Trophoblast cell (in vitro differentiated cells and primary cell): ENCODE measurements around the gene GOLGA1.
A peak's percentile ranks its signal among the peaks of the same experiment; 100 is the strongest.

Source experiments
- DNase-seq, 2 donors: peaks; one replicate each; pipeline ENCODE4 v3.0.0-alpha.2; 2016
- H2AFZ ChIP-seq: 2 replicates; pipeline ENCODE4 v1.6.1; 2013; ENCODE audit warnings: low read length, moderate library complexity, mild to moderate bottlenecking; ENCODE audit not compliant: insufficient read depth, poor library complexity
- H2AK5ac ChIP-seq: 2 replicates; pipeline ENCODE4 v1.6.1; 2013; ENCODE audit warnings: mild to moderate bottlenecking, low read length
- H2BK120ac ChIP-seq: 2 replicates; pipeline ENCODE4 v1.6.1; 2013; ENCODE audit warnings: low read length, mild to moderate bottlenecking, moderate library complexity; ENCODE audit not compliant: insufficient read depth, poor library complexity
- H2BK12ac ChIP-seq: 2 replicates; pipeline ENCODE4 v1.6.1; 2013; ENCODE audit warnings: mild to moderate bottlenecking, low read length, moderate library complexity
- H2BK5ac ChIP-seq: 2 replicates; pipeline ENCODE4 v1.6.1; 2013; ENCODE audit warnings: low read length, low read depth, moderate library complexity, mild to moderate bottlenecking; ENCODE audit not compliant: poor library complexity
- H3K14ac ChIP-seq: 2 replicates; pipeline ENCODE4 v1.6.1; 2013; ENCODE audit warnings: mild to moderate bottlenecking, low read length
- H3K18ac ChIP-seq: 2 replicates; pipeline ENCODE4 v1.6.1; 2013; ENCODE audit warnings: mild to moderate bottlenecking, low read length
- H3K23ac ChIP-seq: 2 replicates; pipeline ENCODE4 v1.6.1; 2013; ENCODE audit warnings: low read length
- H3K27ac ChIP-seq: 2 replicates; pipeline ENCODE4 v1.5.1; 2013; ENCODE audit warnings: low read depth, mild to moderate bottlenecking, inconsistent platforms, low read length, moderate library complexity
- H3K27me3 ChIP-seq: 2 replicates; pipeline ENCODE4 v1.6.1; 2013; ENCODE audit warnings: inconsistent platforms, mild to moderate bottlenecking, low read length, moderate library complexity; ENCODE audit not compliant: insufficient read depth
- H3K36me3 ChIP-seq, 2 experiments: 1 replicate in 1 of 2; 2 replicates in 1 of 2; pipeline ENCODE4 v1.6.1; 2013; ENCODE audit warnings: low read length in 2 of 2, mild to moderate bottlenecking in 2 of 2, moderate library complexity in 1 of 2; ENCODE audit not compliant: insufficient read depth in 2 of 2, control insufficient read depth in 1 of 2
- H3K4ac ChIP-seq: 2 replicates; pipeline ENCODE4 v1.6.1; 2013; ENCODE audit warnings: low read depth, mild to moderate bottlenecking, low read length, moderate library complexity
- H3K4me1 ChIP-seq, 2 experiments: 1 replicate in 1 of 2; 2 replicates in 1 of 2; pipeline ENCODE4 v1.6.1; 2013; ENCODE audit warnings: low read length in 2 of 2, mild to moderate bottlenecking in 2 of 2, moderate library complexity in 1 of 2; ENCODE audit not compliant: insufficient read depth in 2 of 2, control insufficient read depth in 1 of 2
- H3K4me2 ChIP-seq: 2 replicates; pipeline ENCODE4 v1.6.1; 2013; ENCODE audit warnings: inconsistent platforms, mild to moderate bottlenecking, low read length, moderate library complexity
- H3K4me3 ChIP-seq: 2 replicates; pipeline ENCODE4 v1.5.1; 2013; ENCODE audit warnings: mild to moderate bottlenecking, low read depth, low read length, inconsistent platforms
- H3K79me1 ChIP-seq: one replicate; pipeline ENCODE4 v1.6.1; 2013; ENCODE audit warnings: low read length
- H3K79me2 ChIP-seq: 2 replicates; pipeline ENCODE4 v1.6.1; 2013; ENCODE audit warnings: low read length, mild to moderate bottlenecking; ENCODE audit not compliant: control insufficient read depth, insufficient read depth, poor library complexity
- H3K9ac ChIP-seq: 2 replicates; pipeline ENCODE4 v1.6.1; 2013; ENCODE audit warnings: mild to moderate bottlenecking, low read length
- H3K9me3 ChIP-seq: 2 replicates; pipeline ENCODE4 v1.6.1; 2013; ENCODE audit warnings: low read depth, mild to moderate bottlenecking, control low read depth, inconsistent platforms, low read length; ENCODE audit not compliant: insufficient read depth
- H4K12ac ChIP-seq: 2 replicates; pipeline ENCODE4 v1.6.1; 2013; ENCODE audit warnings: low read depth, mild to moderate bottlenecking, low read length, moderate library complexity
- H4K8ac ChIP-seq: 2 replicates; pipeline ENCODE4 v1.6.1; 2013; ENCODE audit warnings: low read depth, mild to moderate bottlenecking, low read length, moderate library complexity
- H4K91ac ChIP-seq: one replicate; pipeline ENCODE4 v1.6.1; 2013; ENCODE audit warnings: low read depth, mild to moderate bottlenecking, low read length, moderate library complexity
- WGBS: extraction: QIAGEN DNeasy Blood & Tissue Kit; methylation state at CpG from one replicate; pipeline ENCODE4 v1.1.7; 2013; ENCODE audit warnings: missing lambda C conversion rate; ENCODE audit not compliant: insufficient read length, insufficient coverage; ENCODE audit errors: extremely low coverage; 5-methylcytosine and 5-hydroxymethylcytosine counted together

Gene GOLGA1

GRCh38 chr9:124939944-124940343, 939 bp downstream of the GOLGA1 start:
- DNase-seq, result no peak
- Histone ChIP-seq H3K4me3 (no peak overlapping the region), H2BK120ac (no peak overlapping the region), H2AFZ (no peak overlapping the region), H3K4me2 (peak overlapping the region; percentile 88), H2BK12ac (no peak overlapping the region), H2BK5ac (no peak overlapping the region), H3K79me1 (peaks cover 10% of the 10 kb centered on the region), H3K4me1 (peaks cover 0 to 5% of the 10 kb centered on the region in 2 experiments), H3K9ac (no peak overlapping the region), H4K12ac (no peak overlapping the region), H4K8ac (no peak overlapping the region), H3K79me2 (peaks cover 8% of the 10 kb centered on the region), H3K9me3 (no peaks in the 10 kb centered on the region), H3K14ac (no peak overlapping the region), H3K27ac (no peak overlapping the region), H3K18ac (no peak overlapping the region), H3K27me3 (no peaks in the 10 kb centered on the region), H3K4ac (no peak overlapping the region), H2AK5ac (no peak overlapping the region), H3K36me3 (peaks cover 0 to 3% of the 10 kb centered on the region in 2 experiments), H4K91ac (no peak overlapping the region), H3K23ac (no peak overlapping the region)

- no peak overlapping the region for H3K27ac ChIP-seq
- H3K9ac ChIP-seq, result no peak overlapping the region
- no peaks in the 10 kb centered on the region for H3K79me1 ChIP-seq
- peaks cover 3 to 7% of the 10 kb centered on the region in 2 experiments for H3K36me3 ChIP-seq
- H2AK5ac ChIP-seq, result no peak overlapping the region
- no peak overlapping the region for H3K4me3 ChIP-seq
- no peak overlapping the region for H3K18ac ChIP-seq
- no peak overlapping the region for H3K4ac ChIP-seq
- no peak overlapping the region for H3K4me2 ChIP-seq
- DNase-seq, result no peak
- no peak overlapping the region for H4K8ac ChIP-seq
- H3K4me1 ChIP-seq, result no peaks in the 10 kb centered on the region
- H2BK5ac ChIP-seq, result no peak overlapping the region
- no peak overlapping the region for H2BK120ac ChIP-seq
- no peaks in the 10 kb centered on the region for H3K9me3 ChIP-seq
- H2BK12ac ChIP-seq, result no peak overlapping the region
- no peak overlapping the region for H3K14ac ChIP-seq
- H3K27me3 ChIP-seq, result no peaks in the 10 kb centered on the region
- H4K12ac ChIP-seq, result no peak overlapping the region
- H3K23ac ChIP-seq, result peak overlapping the region; percentile 83
- H3K79me2 ChIP-seq, result no peaks in the 10 kb centered on the region
- no peak overlapping the region for H2AFZ ChIP-seq
- no peak overlapping the region for H4K91ac ChIP-seq
Measured at GRCh38 chr9:124934290-124934689, 6.6 kb downstream of the GOLGA1 start.

GRCh38 chr9:124932333-124932732, 8.6 kb downstream of the GOLGA1 start:
- Histone ChIP-seq H2AFZ (no peak overlapping the region), H3K27me3 (no peaks in the 10 kb centered on the region), H2BK120ac (no peak overlapping the region), H4K12ac (no peak overlapping the region), H3K23ac (peak overlapping the region; percentile 61), H3K4me3 (no peak overlapping the region), H4K91ac (no peak overlapping the region), H4K8ac (no peak overlapping the region), H3K9me3 (no peaks in the 10 kb centered on the region), H2BK12ac (no peak overlapping the region), H3K36me3 (peaks cover 0 to 9% of the 10 kb centered on the region in 2 experiments), H3K4ac (no peak overlapping the region), H3K14ac (no peak overlapping the region), H3K27ac (no peak overlapping the region), H3K9ac (no peak overlapping the region), H2BK5ac (no peak overlapping the region), H3K4me1 (no peaks in the 10 kb centered on the region), H3K79me2 (no peaks in the 10 kb centered on the region), H3K4me2 (no peak overlapping the region), H3K18ac (no peak overlapping the region), H2AK5ac (no peak overlapping the region), H3K79me1 (no peaks in the 10 kb centered on the region)
- no CpG with 5 or more reads among the region's 1 CpG for WGBS
- DNase-seq, result no peak

GRCh38 chr9:124929464-124929863, 11.4 kb downstream of the GOLGA1 start:
- H3K27me3 ChIP-seq, result no peaks in the 10 kb centered on the region
- H3K23ac ChIP-seq, result no peak overlapping the region
- no peaks in the 10 kb centered on the region for H3K4me1 ChIP-seq
- no peak overlapping the region for H2BK120ac ChIP-seq
- H3K27ac ChIP-seq, result no peak overlapping the region
- no peak overlapping the region for H3K4me2 ChIP-seq
- no peaks in the 10 kb centered on the region for H3K79me2 ChIP-seq
- H3K18ac ChIP-seq, result no peak overlapping the region
- no peak overlapping the region for H2AK5ac ChIP-seq
- H3K9ac ChIP-seq, result no peak overlapping the region
- H2AFZ ChIP-seq, result no peak overlapping the region
- no peaks in the 10 kb centered on the region for H3K9me3 ChIP-seq
- no peak overlapping the region for H4K91ac ChIP-seq
- H2BK5ac ChIP-seq, result no peak overlapping the region
- no peak overlapping the region for H3K4ac ChIP-seq
- H3K79me1 ChIP-seq, result no peaks in the 10 kb centered on the region
- no peak overlapping the region for H2BK12ac ChIP-seq
- no peak overlapping the region for H3K14ac ChIP-seq
- no peak for DNase-seq
- no peak overlapping the region for H4K12ac ChIP-seq
- no peak overlapping the region for H4K8ac ChIP-seq
- no CpG with 5 or more reads among the region's 3 CpGs for WGBS
- no peak overlapping the region for H3K4me3 ChIP-seq
- H3K36me3 ChIP-seq, result peaks cover 2 to 6% of the 10 kb centered on the region in 2 experiments
